ENCODE measurements around the gene MAGIX. TPM values are rescaled to one million over a fixed set of nuclear protein-coding genes. Genes with fewer than 3 reads are reported as not detected.

The MAGIX gene
- total and polyA plus RNA-seq, 2 experiments from 2014 or later = 6.5 to 7.1 TPM

DNA sequence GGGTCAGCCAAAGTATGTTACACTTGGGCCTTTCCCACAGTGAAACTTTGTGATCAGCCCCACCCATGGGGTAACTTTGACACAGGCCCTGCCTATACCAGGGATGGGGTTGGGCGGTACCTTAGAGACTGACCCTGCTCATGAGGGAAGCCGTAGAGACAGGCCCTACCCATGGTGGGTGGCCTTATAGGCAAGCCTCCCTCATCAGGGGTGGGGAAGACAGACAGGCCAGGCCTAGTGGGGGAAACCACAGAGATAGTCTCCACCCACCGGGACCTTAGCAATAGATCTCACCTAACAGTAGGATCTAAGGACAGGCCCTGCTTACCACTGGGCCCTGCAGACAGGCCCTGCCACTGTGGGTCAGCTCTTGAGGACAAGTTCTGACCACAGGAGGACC is 16.0 kb downstream of the MAGIX start:
- WGBS (ENCODE audit: low lambda C conversion rate, missing lambda C conversion rate) = 91% methylated on average over 3 of the region's 3 CpGs
- Histone ChIP-seq H3K79me2 (no peaks in the 10 kb centered on the region), H3K36me3 (replicated peaks; ENCODE audit: insufficient read depth, low read depth) (no peaks in the 10 kb centered on the region), H3K27me3 (no peaks in the 10 kb centered on the region), H3K27ac (no peak overlapping the region), H3K4me3 (no peak overlapping the region), H3K4me1 (ENCODE audit: insufficient read depth) (no peaks in the 10 kb centered on the region), H2AFZ (no peak overlapping the region), H3K9me2 (replicated peaks; ENCODE audit: insufficient read depth) (no peaks in the 10 kb centered on the region), H4K20me1 (ENCODE audit: insufficient read depth, poor library complexity, severe bottlenecking) (no peaks in the 10 kb centered on the region), H3K9me3 (ENCODE audit: low read depth) (no peaks in the 10 kb centered on the region), H3K4me2 (no peak overlapping the region)
- TF ChIP-seq EZH2phosphoT487 (IDR thresholded peaks at IDR 0.05; ENCODE audit: low read depth, severe bottlenecking, unreplicated experiment) (no peak), EZH2 (IDR thresholded peaks at IDR 0.05; ENCODE audit: borderline replicate concordance) (no peak), CTCF (IDR thresholded peaks at IDR 0.05; ENCODE audit: poor library complexity) (no peak)
- no peak for DNase-seq (ENCODE audit: low spot score)

DNA sequence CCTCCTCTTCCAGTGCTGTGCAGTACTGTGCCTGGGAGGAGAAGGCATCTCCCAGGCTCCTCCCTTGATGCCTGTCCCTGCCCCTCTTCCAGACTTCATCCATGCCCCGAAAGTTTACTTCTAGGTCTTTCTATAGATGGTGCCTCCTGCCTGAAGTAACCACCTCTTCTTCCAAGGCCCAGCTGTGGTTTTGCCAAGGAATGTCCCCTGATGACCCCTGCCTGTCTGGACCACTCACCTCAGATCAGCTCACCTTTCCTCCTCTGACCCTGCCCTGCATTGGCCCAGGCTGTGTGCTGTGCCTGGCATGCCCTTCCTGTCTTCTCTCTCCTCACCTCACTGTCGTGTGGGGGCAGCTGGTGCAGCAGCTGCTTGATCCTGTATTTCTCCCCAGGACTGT is 16.8 kb downstream of the MAGIX start:
- Histone ChIP-seq H3K4me2 (no peak overlapping the region), H3K79me2 (no peaks in the 10 kb centered on the region), H3K9me3 (ENCODE audit: low read depth) (no peaks in the 10 kb centered on the region), H3K9me2 (replicated peaks; ENCODE audit: insufficient read depth) (no peaks in the 10 kb centered on the region), H2AFZ (no peak overlapping the region), H3K4me3 (no peak overlapping the region), H4K20me1 (ENCODE audit: insufficient read depth, poor library complexity, severe bottlenecking) (no peaks in the 10 kb centered on the region), H3K4me1 (ENCODE audit: insufficient read depth) (no peaks in the 10 kb centered on the region), H3K27me3 (no peaks in the 10 kb centered on the region), H3K36me3 (replicated peaks; ENCODE audit: insufficient read depth, low read depth) (no peaks in the 10 kb centered on the region), H3K27ac (no peak overlapping the region)
- DNase-seq (ENCODE audit: low spot score) = no peak
- no peak for TF ChIP-seq EZH2phosphoT487 (IDR thresholded peaks at IDR 0.05; ENCODE audit: low read depth, severe bottlenecking, unreplicated experiment)
- TF ChIP-seq CTCF (IDR thresholded peaks at IDR 0.05; ENCODE audit: poor library complexity) = no peak
- no peak for TF ChIP-seq EZH2 (IDR thresholded peaks at IDR 0.05; ENCODE audit: borderline replicate concordance)
- WGBS (ENCODE audit: low lambda C conversion rate, missing lambda C conversion rate) = 72% methylated on average over 2 of the region's 2 CpGs

DNA sequence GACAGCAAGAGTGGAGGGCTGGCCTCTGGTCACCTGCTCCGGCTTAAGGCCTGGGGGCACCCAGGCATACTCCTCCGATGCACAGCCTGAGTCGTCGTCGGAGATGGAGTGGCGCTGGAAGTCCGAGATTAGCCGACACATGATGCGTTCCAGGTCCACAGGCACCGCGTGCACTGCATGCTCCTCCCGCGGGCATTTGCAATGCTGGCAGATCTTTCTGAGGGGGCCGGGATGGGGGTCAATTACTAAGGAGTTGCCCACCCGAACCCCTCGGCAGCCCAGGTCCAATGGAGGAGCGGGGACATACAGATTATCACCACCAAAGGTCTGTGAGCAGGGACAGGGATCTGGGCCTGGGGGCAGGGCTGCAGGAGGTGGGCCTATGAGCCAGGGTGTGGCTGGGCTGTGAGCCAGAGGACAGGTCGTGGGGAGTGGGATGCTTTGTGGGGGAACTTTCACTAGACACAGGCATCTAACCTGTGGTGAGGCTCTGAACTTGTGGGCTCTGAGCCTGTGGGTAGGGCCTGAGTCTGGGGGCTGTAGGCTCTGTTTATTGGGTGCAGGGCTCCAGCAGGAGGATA is 21.2 kb downstream of the MAGIX start:
- Histone ChIP-seq H3K4me1 (ENCODE audit: insufficient read depth) (no peaks in the 10 kb centered on the region), H3K27me3 (no peaks in the 10 kb centered on the region), H3K27ac (no peak overlapping the region), H3K4me3 (no peak overlapping the region), H3K36me3 (replicated peaks; ENCODE audit: insufficient read depth, low read depth) (no peaks in the 10 kb centered on the region), H3K9me3 (ENCODE audit: low read depth) (no peaks in the 10 kb centered on the region), H3K4me2 (peak overlapping the region; percentile 86), H4K20me1 (ENCODE audit: insufficient read depth, poor library complexity, severe bottlenecking) (no peaks in the 10 kb centered on the region), H2AFZ (no peak overlapping the region), H3K79me2 (no peaks in the 10 kb centered on the region), H3K9me2 (replicated peaks; ENCODE audit: insufficient read depth) (no peaks in the 10 kb centered on the region)
- TF ChIP-seq CTCF (IDR thresholded peaks at IDR 0.05; ENCODE audit: poor library complexity) (no peak), EZH2phosphoT487 (IDR thresholded peaks at IDR 0.05; ENCODE audit: low read depth, severe bottlenecking, unreplicated experiment) (no peak), EZH2 (IDR thresholded peaks at IDR 0.05; ENCODE audit: borderline replicate concordance) (no peak)
- DNase-seq (ENCODE audit: low spot score) = no peak
- 85% methylated on average over 13 of the region's 18 CpGs for WGBS (ENCODE audit: low lambda C conversion rate, missing lambda C conversion rate)

All from hepatocyte (in vitro differentiated cells).